Upper lobe of right lung (tissue), 1 donor: Measurements from ENCODE around the gene FXYD6. TPM values are rescaled to one million over a fixed set of nuclear protein-coding genes. Genes with fewer than 3 reads are reported as not detected.
A peak's percentile ranks its signal among the peaks of the same experiment; 100 is the strongest.

Source experiments
- ATAC-seq: fragments of 200-7000 bp; cut with Tn5 transposase; one replicate; pipeline ENCODE4 v1.9.1; 2020; ENCODE audit warnings: mild to moderate bottlenecking, moderate library complexity
- DNase-seq: peaks from one replicate; pipeline ENCODE4 v3.0.0-alpha.2; 2020
- H3K27ac ChIP-seq: fragments of 200-600 bp; one replicate; pipeline ENCODE4 v1.8.0; 2022
- H3K27me3 ChIP-seq: fragments of 200-600 bp; one replicate; pipeline ENCODE4 v1.8.0; 2022; ENCODE audit warnings: mild to moderate bottlenecking
- H3K36me3 ChIP-seq: fragments of 200-600 bp; one replicate; pipeline ENCODE4 v1.8.0; 2022
- H3K4me1 ChIP-seq: fragments of 200-600 bp; one replicate; pipeline ENCODE4 v1.8.0; 2022
- H3K4me3 ChIP-seq: fragments of 200-600 bp; one replicate; pipeline ENCODE4 v1.8.0; 2022; ENCODE audit warnings: mild to moderate bottlenecking
- H3K9me3 ChIP-seq: fragments of 200-600 bp; one replicate; pipeline ENCODE4 v1.8.0; 2022
- CTCF ChIP-seq: fragments of 200-600 bp; IDR thresholded peaks from one replicate; pipeline ENCODE4 v1.8.0; 2022; ENCODE audit warnings: antibody characterized with exemption
- intact Hi-C: fragments of 100-400 bp; cut with DNase I; formaldehyde crosslinking; loops from one replicate; pipeline ENCODE4 v1.11.0; 2022
- total RNA-seq: library from RNA; stranded (reverse); fragmentation: NEBNext Ultra II Directional; extraction: Animal tissue kit (Norgen Biotek cat#: 25700); gene quantifications from one replicate; pipeline ENCODE4 v1.2.1, GENCODE V29; 2021
- donor health status: DM: no; HTN: yes; CAD: no; lungs with severe emphysema.

Gene FXYD6
- total RNA-seq, 1 donor from 2014 or later: 59.0 TPM

DNA sequence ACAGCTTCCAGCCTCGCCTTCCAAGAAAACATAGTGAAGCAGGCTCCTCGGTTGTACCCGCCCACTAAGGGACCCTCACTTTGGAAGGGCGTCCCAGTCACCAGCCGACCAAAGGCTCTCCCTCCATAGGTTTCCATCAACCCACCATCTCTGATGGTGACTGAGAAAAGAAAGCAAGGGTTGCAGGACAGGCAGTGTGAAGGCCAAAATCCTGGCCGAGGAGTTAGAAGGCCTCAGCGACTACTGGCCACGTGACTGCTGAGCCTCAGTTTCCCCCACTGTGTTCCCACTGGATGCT, 2.7 kb downstream of the FXYD6 start:
- DNase-seq (no peak), ATAC-seq (no peak)
- Histone ChIP-seq H3K4me3 (peak overlapping the region; percentile 55), H3K27ac (no peak overlapping the region), H3K9me3 (no peaks in the 10 kb centered on the region), H3K27me3 (peaks cover 28% of the 10 kb centered on the region), H3K36me3 (no peaks in the 10 kb centered on the region), H3K4me1 (peaks cover 44% of the 10 kb centered on the region)
- intact Hi-C loops: no loop called here
- TF ChIP-seq CTCF: no peak

GRCh38 chr11:117872975-117873827, 3.3 kb downstream of the FXYD6 start:
- Histone ChIP-seq H3K27ac (no peak overlapping the region), H3K4me1 (peaks cover 44% of the 10 kb centered on the region), H3K9me3 (no peaks in the 10 kb centered on the region), H3K27me3 (peaks cover 28% of the 10 kb centered on the region), H3K4me3 (no peak overlapping the region), H3K36me3 (no peaks in the 10 kb centered on the region)
- DNase-seq: no peak
- ATAC-seq: no peak
- no peak for TF ChIP-seq CTCF
- intact Hi-C loops: no loop called here

DNA sequence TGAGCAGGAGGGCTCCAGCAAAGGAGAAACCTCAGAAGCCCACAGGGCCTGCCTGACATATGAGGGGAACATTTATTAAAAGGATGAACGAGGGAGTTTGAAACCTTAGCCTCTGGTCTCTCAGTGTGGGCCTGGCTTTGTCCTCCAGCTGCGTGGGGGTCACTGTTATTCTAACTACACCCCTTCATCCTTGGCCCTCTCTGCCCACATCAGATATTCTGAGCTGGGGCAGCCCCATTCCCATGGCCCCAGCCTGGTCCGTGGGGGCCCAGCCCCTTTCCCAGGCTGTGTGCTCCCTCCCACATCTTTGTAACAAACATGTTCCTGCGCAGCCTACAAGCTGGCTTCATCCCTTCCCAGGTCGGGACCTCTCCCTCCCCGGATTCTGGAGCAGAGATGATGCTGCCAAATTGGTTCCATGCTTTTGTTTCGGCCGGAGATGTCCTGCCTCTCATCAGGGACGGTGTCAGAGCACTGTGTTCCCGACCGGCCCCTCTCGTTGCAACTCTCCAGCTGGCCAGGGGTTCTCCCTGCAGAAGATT, 4.0 kb downstream of the FXYD6 start:
- TF ChIP-seq CTCF: no peak
- intact Hi-C loops: no loop called here
- Histone ChIP-seq H3K36me3 (no peaks in the 10 kb centered on the region), H3K27me3 (peaks cover 28% of the 10 kb centered on the region), H3K9me3 (no peaks in the 10 kb centered on the region), H3K4me3 (no peak overlapping the region), H3K4me1 (peaks cover 42% of the 10 kb centered on the region), H3K27ac (no peak overlapping the region)
- no peak for DNase-seq
- no peak for ATAC-seq

DNA sequence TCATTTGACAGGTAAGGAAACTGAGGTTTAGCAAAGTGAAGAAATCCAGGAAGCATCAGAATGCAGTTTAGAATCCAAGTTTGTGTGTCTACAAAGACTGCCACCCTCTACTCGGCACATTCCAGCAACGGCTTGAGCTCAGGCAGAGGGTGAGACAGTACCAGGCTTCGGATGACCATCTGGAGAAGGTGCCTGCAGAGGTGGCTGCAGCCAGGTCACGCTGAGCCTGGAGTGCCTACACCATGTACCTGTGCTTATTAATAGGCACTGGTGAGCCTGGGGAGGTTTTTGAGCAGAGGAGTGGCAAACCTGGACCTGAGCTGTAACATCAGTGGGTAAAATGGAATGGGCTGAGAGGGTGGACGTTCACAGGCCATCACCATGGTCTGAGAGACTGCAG, 4.7 kb downstream of the FXYD6 start:
- peaks cover 37% of the 10 kb centered on the region for H3K4me1 ChIP-seq
- no peak overlapping the region for H3K4me3 ChIP-seq
- ATAC-seq (no peak), DNase-seq (no peak)
- no peaks in the 10 kb centered on the region for H3K9me3 ChIP-seq
- H3K27ac ChIP-seq: no peak overlapping the region
- H3K27me3 ChIP-seq: peaks cover 28% of the 10 kb centered on the region
- TF ChIP-seq CTCF: no peak
- no peaks in the 10 kb centered on the region for H3K36me3 ChIP-seq
- intact Hi-C loops: no loop called here

- intact Hi-C loops: no loop called here
- Histone ChIP-seq H3K36me3 (no peaks in the 10 kb centered on the region), H3K4me3 (no peak overlapping the region), H3K27ac (no peak overlapping the region), H3K4me1 (peaks cover 31% of the 10 kb centered on the region), H3K9me3 (no peaks in the 10 kb centered on the region), H3K27me3 (peaks cover 24% of the 10 kb centered on the region)
- ATAC-seq: no peak
- no peak for TF ChIP-seq CTCF
- no peak for DNase-seq
These were observed 5.3 kb downstream of the FXYD6 start for GRCh38 chr11:117871160-117871559.
